Glomerular visceral epithelial cell (primary cell): ENCODE measurements around the gene DUS2.

Experiments
- DNase-seq: peaks from one replicate; pipeline ENCODE4 v3.0.0-alpha.2; 2016; ENCODE audit errors: extremely low spot score

The DUS2 gene

DNA sequence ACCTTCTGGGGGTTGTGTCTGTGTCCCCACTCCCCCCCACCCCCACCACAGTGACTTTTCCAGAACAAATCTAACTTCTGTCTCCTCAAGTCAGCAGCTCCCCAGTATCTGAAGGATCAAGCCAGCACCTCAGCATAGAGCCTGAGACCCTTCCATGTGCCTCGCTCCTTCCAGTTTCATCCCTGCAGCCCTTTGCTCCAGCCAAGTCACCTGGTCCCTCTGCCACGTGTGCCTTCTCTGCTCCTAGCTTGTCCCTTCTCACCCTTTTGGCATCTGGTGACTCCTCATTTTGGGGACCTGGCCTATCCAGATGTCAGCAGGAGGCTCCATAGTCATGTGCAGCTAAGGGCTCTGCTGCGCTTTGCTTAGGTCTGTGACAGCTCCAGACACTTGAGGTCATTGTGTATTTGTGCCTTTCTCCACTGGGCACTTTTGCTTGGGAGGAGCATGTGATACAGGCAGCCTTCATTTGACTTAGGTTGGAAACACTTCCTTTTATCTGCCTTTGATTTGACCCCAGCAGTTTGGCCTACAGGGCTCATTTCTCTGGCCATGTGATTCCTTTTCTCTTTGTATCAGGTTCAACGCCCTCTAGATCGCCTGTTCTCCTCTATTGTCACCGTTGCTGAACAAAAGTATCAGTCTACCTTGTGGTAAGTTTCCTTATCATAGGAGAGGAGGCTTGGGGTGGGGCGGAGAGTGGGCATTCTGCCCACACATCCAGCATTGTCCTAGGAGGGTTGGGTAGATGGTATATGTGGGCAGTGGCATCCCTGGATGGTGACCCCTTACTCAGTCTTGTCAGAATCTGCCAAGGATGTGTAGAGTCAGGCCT is 55.0 kb downstream of the DUS2 start:
- DNase-seq: no peak

DNA sequence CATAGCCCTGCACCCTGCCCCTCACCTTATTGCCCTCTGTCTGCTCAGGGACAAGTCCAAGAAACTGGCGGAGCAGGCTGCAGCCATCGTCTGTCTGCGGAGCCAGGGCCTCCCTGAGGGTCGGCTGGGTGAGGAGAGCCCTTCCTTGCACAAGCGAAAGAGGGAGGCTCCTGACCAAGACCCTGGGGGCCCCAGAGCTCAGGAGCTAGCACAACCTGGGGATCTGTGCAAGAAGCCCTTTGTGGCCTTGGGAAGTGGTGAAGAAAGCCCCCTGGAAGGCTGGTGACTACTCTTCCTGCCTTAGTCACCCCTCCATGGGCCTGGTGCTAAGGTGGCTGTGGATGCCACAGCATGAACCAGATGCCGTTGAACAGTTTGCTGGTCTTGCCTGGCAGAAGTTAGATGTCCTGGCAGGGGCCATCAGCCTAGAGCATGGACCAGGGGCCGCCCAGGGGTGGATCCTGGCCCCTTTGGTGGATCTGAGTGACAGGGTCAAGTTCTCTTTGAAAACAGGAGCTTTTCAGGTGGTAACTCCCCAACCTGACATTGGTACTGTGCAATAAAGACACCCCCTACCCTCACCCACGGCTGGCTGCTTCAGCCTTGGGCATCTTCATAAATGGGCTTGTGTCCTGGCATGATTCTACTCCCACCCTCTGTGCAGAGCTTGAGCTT is 55.8 kb downstream of the DUS2 start:
- no peak for DNase-seq

DNA sequence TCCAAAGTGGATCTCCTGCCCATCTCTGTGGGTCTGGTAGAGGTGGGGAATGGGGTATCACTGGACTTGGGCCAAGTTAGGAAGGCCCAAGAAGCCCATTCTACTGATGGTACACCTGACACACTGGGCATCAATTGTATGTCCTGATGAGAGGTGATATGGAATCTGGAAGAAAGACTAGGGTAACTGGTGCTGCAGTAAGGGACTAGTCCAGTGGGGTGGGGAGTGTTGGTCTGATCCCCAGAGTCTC is 56.2 kb downstream of the DUS2 start:
- no peak for DNase-seq

DNA sequence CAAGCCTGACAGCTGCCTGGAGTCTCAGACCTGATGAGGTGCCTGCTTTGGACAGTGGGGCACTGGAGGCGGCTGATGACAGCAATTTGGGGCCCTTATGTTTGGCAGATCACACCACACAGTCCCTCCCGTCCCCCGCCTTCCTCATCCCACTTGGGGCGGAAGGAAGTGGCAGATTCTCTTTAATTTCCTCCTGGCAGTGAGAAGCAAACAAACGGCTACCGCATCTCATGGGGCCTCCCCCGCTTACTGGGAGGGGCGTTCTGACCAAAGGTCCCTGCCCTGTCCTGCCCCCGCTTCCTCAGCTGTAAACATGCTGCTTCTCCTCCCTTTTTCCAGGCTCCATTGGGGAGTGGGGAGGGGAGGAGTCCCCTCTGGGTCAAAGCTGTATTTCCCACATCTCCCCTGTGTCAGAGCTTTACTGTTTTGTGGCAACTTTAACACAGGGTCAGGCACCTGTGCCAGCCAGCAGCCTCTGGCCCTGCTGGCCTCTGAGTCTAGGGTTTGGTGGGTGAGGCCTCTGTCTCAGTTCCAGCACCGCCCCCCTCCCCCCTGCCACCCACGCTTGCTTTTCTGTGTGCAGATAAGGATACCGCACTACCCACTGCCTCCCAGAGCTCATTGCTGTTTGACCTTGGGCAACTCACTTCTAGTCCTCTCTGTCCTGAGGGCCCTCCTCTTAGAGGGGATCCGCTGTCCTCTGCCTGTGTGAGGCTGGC is 56.7 kb downstream of the DUS2 start:
- no peak for DNase-seq

DNA sequence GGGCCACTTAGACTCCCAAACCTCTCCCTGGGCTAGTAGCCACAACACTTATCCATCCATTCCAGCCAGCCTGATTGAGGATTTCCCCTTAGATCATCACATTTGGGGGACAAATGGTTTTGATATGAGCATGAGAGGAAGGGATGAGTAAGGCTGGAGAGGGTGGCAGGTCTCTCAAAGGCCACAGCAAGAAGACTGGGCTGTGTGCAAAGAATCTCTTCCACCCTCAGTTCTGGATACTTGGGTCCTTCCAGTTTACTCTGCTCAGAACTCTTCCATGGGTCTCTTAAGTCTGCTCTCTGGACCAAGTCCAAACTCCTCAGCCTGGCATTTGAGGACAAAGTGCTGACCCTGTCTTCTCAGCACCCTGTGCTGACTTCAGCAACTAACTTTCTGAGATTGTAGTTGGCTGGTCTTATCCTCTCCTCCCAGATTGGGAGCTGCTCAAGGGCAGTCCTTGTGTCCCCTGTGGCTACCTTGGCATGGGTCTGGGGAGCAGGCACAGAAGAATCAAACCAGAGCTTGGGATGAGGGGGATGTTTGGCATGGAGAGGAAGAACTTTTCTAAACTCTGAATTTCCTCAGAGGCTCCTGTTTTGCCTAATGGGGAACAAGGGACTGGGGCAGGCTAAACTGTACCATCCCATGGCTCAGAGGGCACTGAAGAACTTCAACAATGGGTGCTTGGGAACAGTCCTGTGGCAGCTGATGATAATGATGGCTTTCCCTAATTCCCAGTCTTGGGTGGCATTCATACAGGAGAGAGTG is 59.0 kb downstream of the DUS2 start:
- DNase-seq: no peak

DNA sequence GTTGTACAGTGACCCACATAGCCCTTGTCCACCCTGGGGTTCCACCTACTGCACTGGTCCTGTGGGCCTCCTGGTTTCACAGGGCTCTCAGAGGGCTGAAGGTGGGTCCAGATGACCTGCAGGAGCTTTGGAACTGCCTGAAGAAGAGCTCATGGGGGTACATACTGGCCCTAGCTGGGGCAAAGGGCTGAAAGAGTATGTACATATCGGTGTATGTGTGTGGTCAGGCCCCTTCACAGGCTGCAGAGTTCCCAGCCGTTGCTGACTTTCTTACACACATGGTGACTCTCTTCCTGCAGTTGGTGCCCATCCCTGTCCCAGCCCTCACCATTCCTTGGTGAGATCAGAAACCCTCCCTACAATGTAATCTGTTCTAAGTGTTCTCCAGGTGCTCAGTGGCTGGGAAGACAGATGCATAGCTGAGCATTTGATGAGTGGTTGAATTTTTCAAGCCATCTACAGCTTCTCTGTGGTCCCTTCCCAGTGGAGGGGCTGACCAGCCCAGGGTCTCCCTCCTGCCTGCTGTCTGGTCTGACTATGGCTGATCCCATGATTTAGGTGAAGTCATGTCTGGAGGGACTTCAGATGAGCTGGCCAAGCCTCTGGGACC is 59.6 kb downstream of the DUS2 start:
- DNase-seq: no peak

DNA sequence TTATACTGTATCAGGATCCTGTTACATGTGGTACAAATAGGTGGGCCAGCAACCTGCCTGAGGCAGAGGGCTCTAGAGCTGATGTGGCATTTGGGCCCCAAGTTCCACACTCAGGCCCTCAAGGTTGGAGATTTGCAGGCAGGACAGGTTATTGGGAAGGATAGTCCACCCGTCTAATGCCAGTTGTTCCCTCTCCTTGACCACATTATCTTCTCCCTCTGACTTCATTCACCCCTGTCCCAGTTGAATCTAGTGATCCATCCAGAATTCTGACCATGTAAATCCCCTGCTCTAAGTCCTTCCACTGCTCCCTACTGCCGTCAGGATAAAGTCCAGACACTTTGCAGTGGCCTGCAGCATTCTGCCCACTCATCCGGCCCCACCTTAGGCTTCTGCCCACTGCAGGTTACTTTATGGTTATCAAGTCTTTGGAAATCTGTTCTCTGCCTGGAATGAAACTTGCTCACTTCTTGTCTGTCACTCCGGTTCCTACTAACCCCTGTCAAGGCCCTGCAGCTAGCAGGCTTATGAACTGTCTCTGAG is 60.2 kb downstream of the DUS2 start:
- DNase-seq: no peak

DNA sequence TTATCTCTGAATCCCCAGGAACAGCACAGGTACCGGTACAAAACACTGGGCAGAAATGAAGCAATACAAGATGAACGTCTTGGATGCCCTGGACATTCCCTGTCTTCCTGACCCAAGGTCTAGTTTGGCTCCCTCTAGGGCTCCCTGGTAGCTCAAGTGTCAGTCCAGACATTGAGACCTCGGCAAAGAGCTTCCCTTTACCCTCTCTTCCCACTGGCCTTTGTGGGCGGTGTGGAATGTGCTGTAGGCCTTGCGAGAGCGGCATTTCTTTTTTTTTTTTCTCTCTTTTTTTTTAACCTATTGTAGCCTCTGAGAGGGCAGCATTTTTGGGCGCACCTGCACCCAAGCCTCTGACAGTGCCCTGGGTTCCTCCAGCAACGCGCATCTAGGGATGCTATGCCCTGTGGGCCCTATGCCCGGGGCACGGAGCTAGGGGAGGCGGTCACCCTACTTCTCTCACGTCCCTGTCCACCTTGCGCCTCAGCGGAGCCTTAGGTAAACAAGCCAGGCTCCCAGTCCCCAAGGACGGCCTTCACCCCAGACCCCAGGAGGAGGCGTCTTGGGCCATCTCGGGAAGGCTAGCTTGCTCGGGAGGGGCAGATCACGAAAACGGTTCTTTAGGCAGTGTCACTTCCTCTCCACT is 60.9 kb downstream of the DUS2 start:
- no peak for DNase-seq

DNA sequence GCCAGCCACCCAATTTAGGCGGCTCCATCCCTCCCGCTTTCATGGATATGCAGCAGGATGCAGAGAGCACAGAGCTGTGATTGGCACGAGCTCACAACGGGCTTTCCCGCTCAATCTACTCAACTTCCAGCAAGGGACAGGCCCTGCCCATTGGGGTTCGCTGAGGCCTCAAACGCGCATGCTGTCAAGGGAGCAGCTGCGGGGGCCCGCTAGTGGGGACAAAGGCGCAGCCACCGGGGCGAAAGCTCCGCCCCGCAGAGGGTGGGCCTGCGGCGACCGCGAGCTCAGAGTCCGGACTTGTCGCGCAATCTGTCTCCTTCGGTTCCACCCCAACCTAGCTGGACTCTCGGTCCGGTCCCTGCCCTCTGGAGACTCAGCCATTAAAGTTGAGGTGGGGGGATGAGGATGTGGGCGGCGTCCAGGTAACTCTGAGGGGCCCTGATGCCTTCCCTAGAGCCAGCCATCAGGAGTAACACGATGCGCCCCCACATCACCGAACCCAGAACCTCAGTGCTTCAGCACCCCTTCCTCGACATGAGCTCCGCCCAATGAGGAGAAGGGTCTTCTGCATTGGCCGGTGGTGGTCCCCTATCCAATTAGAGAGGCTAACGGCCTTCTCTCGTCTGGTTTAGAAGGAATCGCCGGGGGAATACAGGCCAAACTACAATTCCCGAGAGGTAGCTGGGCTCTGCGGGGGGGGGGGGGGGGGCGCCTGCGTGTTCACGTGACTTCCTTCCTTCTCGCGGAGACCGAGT is 61.6 kb downstream of the DUS2 start:
- no peak for DNase-seq

DNA sequence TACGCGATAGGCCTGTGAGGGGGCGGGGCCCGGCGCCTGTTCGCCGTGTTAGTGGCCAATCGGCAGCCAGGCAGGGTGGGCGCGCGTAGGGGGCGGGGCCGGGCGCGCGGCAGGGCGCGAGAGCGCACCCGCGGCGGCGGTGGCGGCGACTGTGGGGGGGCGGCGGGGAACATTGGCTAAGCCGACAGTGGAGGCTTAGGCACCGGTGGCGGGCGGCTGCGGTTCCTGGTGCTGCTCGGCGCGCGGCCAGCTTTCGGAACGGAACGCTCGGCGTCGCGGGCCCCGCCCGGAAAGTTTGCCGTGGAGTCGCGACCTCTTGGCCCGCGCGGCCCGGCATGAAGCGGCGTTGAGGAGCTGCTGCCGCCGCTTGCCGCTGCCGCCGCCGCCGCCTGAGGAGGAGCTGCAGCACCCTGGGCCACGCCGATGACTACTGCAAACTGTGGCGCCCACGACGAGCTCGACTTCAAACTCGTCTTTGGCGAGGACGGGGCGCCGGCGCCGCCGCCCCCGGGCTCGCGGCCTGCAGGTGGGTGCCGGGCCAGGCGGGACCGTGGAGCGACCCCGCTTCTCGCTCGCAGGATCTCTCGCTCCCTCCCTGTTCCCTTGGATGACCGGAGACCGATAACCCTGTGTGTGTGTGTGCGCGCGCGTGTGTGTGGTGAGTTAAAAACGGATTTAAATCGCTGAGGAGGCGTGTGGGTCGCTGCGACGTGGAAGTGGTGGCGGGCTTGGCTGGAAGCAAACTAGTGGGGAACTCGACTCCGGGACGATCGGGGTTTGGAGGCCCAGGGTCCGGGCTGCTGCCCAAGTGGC is 62.4 kb downstream of the DUS2 start, which contains the start of gene NFATC3:
Gene NFATC3, plus strand, starts transcription at position 112 of the 813 bp plus-strand sequence. Its CDS starts 312 bp downstream, at position 424.
- DNase-seq: peak; percentile 97

DNA sequence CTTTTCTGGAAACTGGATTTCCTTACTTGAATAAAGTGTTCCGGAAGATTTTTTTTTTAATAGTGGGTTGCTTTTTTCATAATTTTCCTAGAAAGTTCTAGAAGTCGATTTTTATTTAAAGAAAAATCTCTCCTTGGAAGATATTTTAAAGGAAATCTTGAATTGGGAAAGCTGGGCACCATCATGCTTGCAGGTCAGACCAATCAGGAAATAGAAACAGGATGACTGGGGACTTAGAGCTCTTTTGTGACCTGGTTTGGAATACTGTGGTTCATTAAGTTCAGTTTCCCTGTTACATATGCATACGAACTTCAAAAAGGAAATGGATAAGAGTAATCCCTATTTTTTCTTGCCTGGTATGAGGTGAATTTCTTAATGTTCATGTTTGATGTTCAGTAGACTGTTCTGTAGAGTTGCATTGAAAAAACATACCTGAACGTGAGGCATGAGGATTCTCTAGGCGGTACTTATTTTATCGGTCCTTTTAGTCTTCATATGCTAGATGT is 63.3 kb downstream of the DUS2 start:
- DNase-seq: peak; percentile 42

DNA sequence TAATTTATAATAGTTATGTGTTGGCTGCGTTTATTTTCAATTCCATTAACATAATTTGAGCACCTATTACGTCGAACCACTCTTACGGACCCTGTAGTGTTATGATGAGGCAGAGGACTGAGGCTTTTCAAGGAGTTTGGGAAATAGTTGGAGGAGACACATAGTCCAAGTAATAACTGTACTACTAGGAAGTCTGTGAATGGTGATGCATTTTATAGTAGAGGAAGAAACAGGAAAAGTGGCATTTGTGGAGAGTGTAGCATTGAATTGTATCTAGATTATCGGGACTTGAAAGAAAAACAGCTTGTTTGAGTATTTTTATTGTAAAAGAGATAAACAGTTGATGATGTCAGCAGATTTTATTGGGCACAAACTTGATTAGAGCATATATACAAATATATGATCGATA is 63.8 kb downstream of the DUS2 start:
- no peak for DNase-seq

DNA sequence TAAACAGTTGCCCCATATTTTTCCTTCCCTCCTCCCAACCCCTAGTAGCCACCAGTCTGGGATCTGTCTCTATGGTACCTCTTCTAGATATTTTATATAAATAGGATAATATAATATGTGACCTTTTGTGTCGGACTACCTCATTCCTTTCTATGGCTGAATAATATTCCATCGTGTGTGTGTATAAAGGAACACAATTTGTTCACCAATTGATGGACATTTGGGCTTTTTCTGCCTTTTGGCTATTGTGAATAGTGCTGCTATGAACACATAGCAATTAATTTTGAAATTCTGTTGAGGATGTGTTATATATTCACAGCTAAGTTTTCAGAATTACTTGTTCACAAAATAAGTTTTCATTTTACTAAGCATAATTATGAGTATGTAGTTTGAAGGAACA is 64.6 kb downstream of the DUS2 start:
- no peak for DNase-seq

DNA sequence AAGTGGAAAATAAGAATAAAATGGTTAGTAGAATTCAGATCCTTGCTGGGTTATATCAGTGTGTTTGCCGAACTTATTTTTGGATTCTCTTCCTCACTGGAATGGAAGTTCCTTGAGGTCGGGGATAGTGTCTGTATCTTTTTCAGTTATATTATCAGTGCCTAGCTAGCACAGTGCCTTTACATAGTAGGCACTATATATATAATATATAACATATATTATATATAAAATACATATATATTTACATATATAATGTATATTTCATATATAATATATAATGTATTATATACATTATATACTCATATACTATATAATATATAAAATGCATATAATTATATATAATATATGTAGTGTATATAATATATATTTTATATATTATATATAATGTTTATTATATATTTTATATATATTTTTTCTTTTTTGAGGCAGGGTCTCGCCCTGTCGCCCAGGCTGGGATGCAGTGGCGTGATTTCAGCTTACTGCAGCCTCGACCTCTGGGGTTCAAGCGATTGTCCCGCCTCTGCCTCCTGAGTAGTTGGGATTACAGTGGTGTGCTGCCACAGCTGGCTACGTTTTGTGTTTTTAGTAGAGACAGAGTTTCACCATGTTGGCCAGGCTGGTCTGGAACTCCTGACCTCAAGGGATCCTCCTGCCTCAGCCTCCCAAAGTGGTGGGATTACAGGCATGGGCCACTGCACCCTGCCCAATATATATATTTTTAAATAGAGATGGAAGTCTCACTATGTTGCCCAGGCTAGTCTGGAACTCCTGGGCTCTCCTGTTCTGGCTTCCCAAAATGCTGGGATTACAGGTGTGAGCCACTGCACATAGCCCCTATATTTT is 65.3 kb downstream of the DUS2 start:
- DNase-seq: no peak

DNA sequence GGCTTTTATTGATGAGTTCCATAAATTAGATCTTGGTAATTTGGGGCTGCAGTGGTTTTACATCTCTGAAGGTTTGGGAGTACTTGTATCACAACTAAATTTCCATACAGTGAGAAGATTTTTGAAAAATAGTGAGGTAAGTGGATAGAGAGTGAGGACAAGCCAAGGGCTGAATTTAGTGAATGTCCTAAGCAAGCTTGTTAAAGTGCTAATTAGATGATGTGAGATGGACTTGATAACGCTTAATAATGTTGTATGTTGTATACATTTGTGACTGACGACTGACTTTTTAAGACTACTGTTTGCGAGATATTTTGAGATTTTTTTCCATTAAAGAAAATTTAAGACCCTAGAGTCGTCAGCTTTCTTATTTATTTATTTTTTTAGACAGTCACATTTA is 66.0 kb downstream of the DUS2 start:
- DNase-seq: no peak

DNA sequence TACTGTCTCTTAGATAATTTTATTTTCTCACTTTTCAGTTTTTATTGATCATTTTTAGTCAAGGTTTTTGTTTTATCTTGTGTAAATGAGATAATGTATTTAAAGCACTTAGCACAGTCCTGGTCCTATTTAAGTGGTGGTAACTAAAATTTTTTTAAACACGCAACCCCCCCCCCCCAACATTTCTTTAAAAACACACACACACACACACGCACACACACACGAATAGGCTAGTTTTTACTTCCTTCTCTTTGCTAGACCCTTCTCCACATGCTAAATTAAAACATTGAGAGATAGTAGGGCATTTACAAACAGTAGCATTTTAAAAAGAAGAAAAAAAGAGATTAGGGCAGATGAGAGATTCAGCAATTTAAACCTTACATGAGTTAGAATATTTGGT is 67.0 kb downstream of the DUS2 start:
- no peak for DNase-seq

DNA sequence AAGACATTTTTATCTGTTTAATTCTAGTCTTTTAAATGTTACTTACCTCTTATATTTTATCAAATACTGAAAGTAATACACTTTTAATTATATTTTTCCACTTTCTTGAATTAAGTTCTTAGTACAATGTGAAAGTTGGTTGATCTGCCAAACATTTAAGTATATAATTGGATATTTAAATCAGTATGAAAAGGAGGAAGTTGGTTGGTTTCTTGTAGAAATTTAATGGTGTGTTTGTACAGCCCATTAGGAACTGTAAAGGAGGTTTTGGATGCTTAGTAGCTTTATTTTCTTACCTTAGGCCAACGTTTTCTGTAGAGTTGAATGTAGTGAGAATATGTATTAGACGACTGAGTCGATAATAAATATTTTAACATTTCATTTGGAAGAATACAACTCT is 67.4 kb downstream of the DUS2 start:
- no peak for DNase-seq
